Measurements from ENCODE around the gene RALA. TPM values are rescaled to one million over a fixed set of nuclear protein-coding genes. Genes with fewer than 3 reads are reported as not detected.
"Not testable (repeated sequence)": the region's sequence is repeated elsewhere in the genome, so short reads cannot be mapped to it uniquely, and the experiment has no call there.

Gene RALA
- total RNA-seq, 1 donor from 2014 or later: 79.2 TPM

GRCh38 chr7:39666562-39666961, 43.2 kb downstream of the RALA start:
- TF ChIP-seq CTCF (IDR thresholded peaks at IDR 0.05; ENCODE audit: insufficient read depth, low read length, poor library complexity, severe bottlenecking): no peak
- Histone ChIP-seq H3K4me3 (ENCODE audit: low read depth, low read length) (no peak overlapping the region), H3K36me3 (ENCODE audit: control insufficient read depth, insufficient read depth, low read length) (no peaks in the 10 kb centered on the region), H3K27me3 (ENCODE audit: control insufficient read depth, insufficient read depth, low read length) (no peaks in the 10 kb centered on the region)
- no peak for DNase-seq (ENCODE audit: low read depth)

DNA sequence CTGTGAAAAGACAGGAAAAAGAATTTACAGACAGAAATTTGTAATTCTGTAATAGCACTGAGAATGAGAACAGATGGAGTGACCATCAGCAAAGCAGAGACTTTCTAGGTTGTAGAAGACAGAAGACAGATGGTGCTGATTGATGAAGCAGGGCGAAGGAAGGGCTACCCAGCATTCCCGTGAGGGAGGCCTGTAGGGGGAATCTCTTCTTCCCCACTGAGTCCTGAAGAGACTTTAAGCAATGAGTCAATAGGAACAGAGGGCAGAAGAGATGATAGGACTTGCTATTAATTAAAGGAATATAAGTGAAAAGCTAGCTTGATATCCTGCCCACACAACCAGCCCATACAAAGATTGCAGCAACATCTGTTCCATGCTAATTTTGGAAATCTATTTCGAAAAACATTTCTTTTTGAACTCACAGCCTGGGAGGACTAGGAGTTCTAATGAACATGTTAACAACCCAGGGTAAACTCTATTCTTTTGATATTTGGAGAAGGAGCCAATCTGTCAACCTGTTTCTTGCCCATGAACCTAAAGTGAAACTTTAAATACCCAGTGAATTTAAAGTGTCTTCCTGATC, 44.1 kb downstream of the RALA start:
- Histone ChIP-seq H3K4me3 (ENCODE audit: low read depth, low read length) (no peak overlapping the region), H3K27me3 (ENCODE audit: control insufficient read depth, insufficient read depth, low read length) (no peaks in the 10 kb centered on the region), H3K36me3 (ENCODE audit: control insufficient read depth, insufficient read depth, low read length) (no peaks in the 10 kb centered on the region)
- no peak for DNase-seq (ENCODE audit: low read depth)
- no peak for TF ChIP-seq CTCF (IDR thresholded peaks at IDR 0.05; ENCODE audit: insufficient read depth, low read length, poor library complexity, severe bottlenecking)

GRCh38 chr7:39668280-39668679, 44.9 kb downstream of the RALA start:
- not testable (repeated sequence) for DNase-seq (ENCODE audit: low read depth); H3K36me3 ChIP-seq (ENCODE audit: control insufficient read depth, insufficient read depth, low read length); H3K27me3 ChIP-seq (ENCODE audit: control insufficient read depth, insufficient read depth, low read length); H3K4me3 ChIP-seq (ENCODE audit: low read depth, low read length)

DNA sequence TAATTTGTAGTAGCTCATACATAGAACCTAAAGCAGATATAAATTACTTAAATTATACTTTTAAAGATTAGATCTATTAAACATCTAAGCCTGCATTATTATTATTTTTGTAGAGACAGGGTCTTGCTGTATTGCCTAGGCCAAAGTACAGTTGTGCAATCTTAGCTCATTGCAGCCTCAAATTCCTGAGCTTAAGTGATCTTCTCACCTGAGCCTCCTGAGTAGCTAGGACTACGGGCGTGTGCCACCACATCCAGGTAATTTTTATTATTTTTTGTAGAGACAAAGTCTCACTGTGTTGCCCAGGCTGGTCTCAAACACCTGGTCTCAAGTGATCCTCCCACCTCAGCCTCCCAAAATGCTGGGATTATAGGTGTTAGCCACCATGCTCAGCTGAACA, 46.7 kb downstream of the RALA start:
- H3K27me3 ChIP-seq (ENCODE audit: control insufficient read depth, insufficient read depth, low read length): no peaks in the 10 kb centered on the region
- TF ChIP-seq CTCF (IDR thresholded peaks at IDR 0.05; ENCODE audit: insufficient read depth, low read length, poor library complexity, severe bottlenecking): no peak
- no peak for DNase-seq (ENCODE audit: low read depth)

GRCh38 chr7:39670934-39671333, 47.6 kb downstream of the RALA start:
- Histone ChIP-seq H3K27me3 (ENCODE audit: control insufficient read depth, insufficient read depth, low read length) (no peaks in the 10 kb centered on the region), H3K36me3 (ENCODE audit: control insufficient read depth, insufficient read depth, low read length) (no peaks in the 10 kb centered on the region), H3K4me3 (ENCODE audit: low read depth, low read length) (no peak overlapping the region)
- no peak for TF ChIP-seq CTCF (IDR thresholded peaks at IDR 0.05; ENCODE audit: insufficient read depth, low read length, poor library complexity, severe bottlenecking)
- DNase-seq (ENCODE audit: low read depth): no peak

More for the DNA sequence above, 46.7 kb downstream of the RALA start:
- no peak overlapping the region for H3K4me3 ChIP-seq (ENCODE audit: low read depth, low read length)
- no peaks in the 10 kb centered on the region for H3K36me3 ChIP-seq (ENCODE audit: control insufficient read depth, insufficient read depth, low read length)

DNA sequence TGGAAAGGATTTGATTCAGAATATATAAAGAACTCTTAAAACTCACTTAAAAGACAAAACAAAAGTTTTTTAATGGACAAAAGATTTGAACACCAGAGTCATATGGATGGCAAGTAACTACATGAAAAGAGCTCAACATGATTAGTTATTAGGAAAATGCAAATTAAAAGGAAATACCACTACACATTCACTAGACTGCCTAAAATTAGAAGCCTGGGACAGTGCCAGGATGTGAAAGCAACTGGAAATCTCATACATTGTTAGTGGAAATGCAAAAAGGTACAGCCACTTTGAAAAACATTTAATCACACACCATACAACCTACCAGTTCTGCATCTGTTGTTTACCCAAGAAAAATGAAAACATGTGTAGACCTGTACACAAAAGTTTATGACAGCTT, 48.8 kb downstream of the RALA start:
- no peak overlapping the region for H3K4me3 ChIP-seq (ENCODE audit: low read depth, low read length)
- no peak for DNase-seq (ENCODE audit: low read depth)
- H3K27me3 ChIP-seq (ENCODE audit: control insufficient read depth, insufficient read depth, low read length): no peaks in the 10 kb centered on the region
- no peak for TF ChIP-seq CTCF (IDR thresholded peaks at IDR 0.05; ENCODE audit: insufficient read depth, low read length, poor library complexity, severe bottlenecking)
- no peaks in the 10 kb centered on the region for H3K36me3 ChIP-seq (ENCODE audit: control insufficient read depth, insufficient read depth, low read length)
